Panc1 (cell line): ENCODE data around the gene GPC6. TPM values are rescaled to one million over a fixed set of nuclear protein-coding genes. Genes with fewer than 3 reads are reported as not detected.

Experiments
- ATAC-seq: fragments of 200-7000 bp; cut with Tn5 transposase; 2 replicates; pipeline ENCODE4 v1.9.1; 2020; ENCODE audit warnings: mild to moderate bottlenecking, moderate library complexity
- BruUV-seq: library from RNA; stranded (reverse); fragments of 400-500 nt; replicated peaks from 2 replicates; lab custom pipeline; 2021; lab: Mats Ljungman, UMichigan
- CTCF ChIA-PET: fragments of 300-600 bp; sonication (Branson Sonifier 250); formaldehyde crosslinking; loops from one replicate; lab custom pipeline; 2022; ENCODE audit warnings: antibody characterized with exemption; lab: Charles Lee
- POLR2A ChIA-PET: fragments of 300-600 bp; sonication (Branson Sonifier 250); formaldehyde crosslinking; loops from one replicate; lab custom pipeline; 2022; ENCODE audit warnings: antibody characterized with exemption; lab: Charles Lee
- DNase-seq: peaks from one replicate; pipeline ENCODE4 v3.0.0-alpha.2; 2010; ENCODE audit warnings: low read depth, low spot score
- H3K27ac ChIP-seq: 2 replicates; pipeline ENCODE4 v1.5.1; 2011; ENCODE audit warnings: mild to moderate bottlenecking, low read length, inconsistent platforms
- H3K27me3 ChIP-seq: fragments of 200-500 bp; sonication (Bioruptor generic); 2 replicates; pipeline ENCODE4 v1.6.0; 2014; ENCODE audit warnings: low read length, inconsistent platforms; ENCODE audit not compliant: control insufficient read depth, insufficient read depth
- H3K36me3 ChIP-seq: fragments of 200-500 bp; sonication (Bioruptor generic); 2 replicates; pipeline ENCODE4 v1.5.1; 2014; ENCODE audit warnings: inconsistent platforms, mild to moderate bottlenecking, low read length, moderate library complexity; ENCODE audit not compliant: control insufficient read depth, insufficient read depth
- H3K4me1 ChIP-seq: 2 replicates; pipeline ENCODE4 v1.5.1; 2011; ENCODE audit warnings: inconsistent platforms, mild to moderate bottlenecking, low read length, moderate library complexity; ENCODE audit not compliant: control insufficient read depth, insufficient read depth
- H3K4me3 ChIP-seq, 2 experiments: 2 replicates each; pipeline ENCODE4 v1.5.1; 2011 to 2012; ENCODE audit warnings: low read depth in 2 of 2, low read length in 2 of 2, mild to moderate bottlenecking in 2 of 2, inconsistent platforms in 1 of 2, moderate library complexity in 1 of 2
- H3K9me3 ChIP-seq: fragments of 200-500 bp; sonication (Bioruptor generic); 2 replicates; pipeline ENCODE4 v1.5.1; 2014; ENCODE audit warnings: low read depth, mild to moderate bottlenecking, inconsistent platforms, low read length, moderate library complexity; ENCODE audit not compliant: control insufficient read depth, insufficient read depth
- CTCF ChIP-seq: fragments of 450-650 bp; IDR thresholded peaks from 2 replicates; pipeline ENCODE4 v1.5.1; 2017; ENCODE audit warnings: mild to moderate bottlenecking
- POLR2AphosphoS5 ChIP-seq: IDR thresholded peaks from 2 replicates; pipeline ENCODE4 v1.6.1; 2012; ENCODE audit warnings: mild to moderate bottlenecking, low read depth, low read length, moderate library complexity
- REST ChIP-seq, 2 experiments: IDR thresholded peaks; 2 replicates each; pipeline ENCODE4 v1.6.1; 2011 to 2012; ENCODE audit warnings: low read depth in 2 of 2, control low read depth in 1 of 2, low read length in 1 of 2, mild to moderate bottlenecking in 1 of 2, moderate library complexity in 1 of 2; ENCODE audit not compliant: insufficient read depth in 1 of 2
- SIN3A ChIP-seq: IDR thresholded peaks from 2 replicates; pipeline ENCODE4 v1.6.1; 2012; ENCODE audit warnings: low read depth, mild to moderate bottlenecking, low read length, moderate library complexity, borderline replicate concordance; ENCODE audit not compliant: insufficient read depth
- TCF7L2 ChIP-seq: IDR thresholded peaks from 2 replicates; pipeline ENCODE4 v1.6.1; 2011; ENCODE audit warnings: mild to moderate bottlenecking, low read depth, low read length, inconsistent platforms
- in situ Hi-C: cut with HindIII; loops from 2 replicates; pipeline ENCODE4 v1.10.0; 2016; ENCODE audit warnings: low sequenced_read_pairs, low pct_unique_long_range_greater_than_20kb
- intact Hi-C: fragments of 100-400 bp; cut with micrococcal nuclease; formaldehyde crosslinking; loops from one replicate; pipeline ENCODE4 v1.10.0; 2022; ENCODE audit not compliant: unreplicated experiment
- total RNA-seq: library from RNA; stranded (reverse); gene quantifications from one replicate; pipeline ENCODE4 v1.2.1, GENCODE V29; 2021; ENCODE audit not compliant: unreplicated experiment

The GPC6 gene
- total RNA-seq, 1 experiment from 2014 or later: 4.8 TPM

GRCh38 chr13:94056362-94056990 lies 829.9 kb downstream of the GPC6 start:
- intact Hi-C loops: no loop called here
- no peak overlapping the region for H3K4me3 ChIP-seq
- no peaks in the 10 kb centered on the region for H3K36me3 ChIP-seq
- ChIA-PET POLR2A (no interaction called here), CTCF (no interaction called here)
- TF ChIP-seq SIN3A: no peak
- no peak for TF ChIP-seq CTCF
- no peak for TF ChIP-seq TCF7L2
- no peak for TF ChIP-seq REST (IDR thresholded peaks at IDR 0.05; ENCODE audit: insufficient read depth in 1 of 2, low read depth in 2 of 2, low read length in 1 of 2)
- TF ChIP-seq POLR2AphosphoS5: no peak
- no TSS peak for BruUV-seq
- no peak for DNase-seq
- H3K9me3 ChIP-seq: no peaks in the 10 kb centered on the region
- no peaks in the 10 kb centered on the region for H3K27me3 ChIP-seq
- no peak for ATAC-seq
- in situ Hi-C loops: no loop called here
- no peaks in the 10 kb centered on the region for H3K4me1 ChIP-seq
- H3K27ac ChIP-seq: no peak overlapping the region

GRCh38 chr13:94057618-94058186 lies 831.1 kb downstream of the GPC6 start:
- ChIA-PET POLR2A (no interaction called here), CTCF (no interaction called here)
- BruUV-seq: no TSS peak
- Histone ChIP-seq H3K4me3 (no peak overlapping the region), H3K27me3 (no peaks in the 10 kb centered on the region), H3K9me3 (no peaks in the 10 kb centered on the region), H3K36me3 (no peaks in the 10 kb centered on the region), H3K27ac (no peak overlapping the region), H3K4me1 (no peaks in the 10 kb centered on the region)
- in situ Hi-C loops (no loop called here), intact Hi-C loops (no loop called here)
- TF ChIP-seq REST (IDR thresholded peaks at IDR 0.05; ENCODE audit: insufficient read depth in 1 of 2, low read depth in 2 of 2, low read length in 1 of 2) (no peak), POLR2AphosphoS5 (no peak), CTCF (no peak), SIN3A (no peak), TCF7L2 (no peak)
- DNase-seq (no peak), ATAC-seq (no peak)
